ENCODE data around the gene SAP30BP. TPM values are rescaled to one million over a fixed set of nuclear protein-coding genes. Genes with fewer than 3 reads are reported as not detected.
A peak's percentile ranks its signal among the peaks of the same experiment; 100 is the strongest.

SAP30BP gene
- total and polyA plus RNA-seq, 2 of the 13 experiments (the other 11 are each of a cell fraction or from before 2014, with no cell fraction given): 67.7 to 99.4 TPM

- no peak; the same call in 1 of the 2 replicates for TF ChIP-seq ZNF12 (CRISPR knock-in tag; IDR thresholded peaks at IDR 0.05)
- TF ChIP-seq, protein P1, sequence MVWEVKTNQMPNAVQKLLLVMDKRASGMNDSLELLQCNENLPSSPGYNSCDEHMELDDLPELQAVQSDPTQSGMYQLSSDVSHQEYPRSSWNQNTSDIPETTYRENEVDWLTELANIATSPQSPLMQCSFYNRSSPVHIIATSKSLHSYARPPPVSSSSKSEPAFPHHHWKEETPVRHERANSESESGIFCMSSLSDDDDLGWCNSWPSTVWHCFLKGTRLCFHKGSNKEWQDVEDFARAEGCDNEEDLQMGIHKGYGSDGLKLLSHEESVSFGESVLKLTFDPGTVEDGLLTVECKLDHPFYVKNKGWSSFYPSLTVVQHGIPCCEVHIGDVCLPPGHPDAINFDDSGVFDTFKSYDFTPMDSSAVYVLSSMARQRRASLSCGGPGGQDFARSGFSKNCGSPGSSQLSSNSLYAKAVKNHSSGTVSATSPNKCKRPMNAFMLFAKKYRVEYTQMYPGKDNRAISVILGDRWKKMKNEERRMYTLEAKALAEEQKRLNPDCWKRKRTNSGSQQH (CRISPR knock-in tag; IDR thresholded peaks at IDR 0.05; ENCODE audit: low read depth): peak; percentile 77; the same call in 1 of the 2 replicates
- no peak; the same call in 1 of the 2 replicates for TF ChIP-seq ZNF333 (CRISPR knock-in tag; IDR thresholded peaks at IDR 0.05; ENCODE audit: borderline replicate concordance)
- TF ChIP-seq KAT7 (CRISPR knock-in tag; IDR thresholded peaks at IDR 0.05; ENCODE audit: borderline replicate concordance): no peak; the same call in 1 of the 2 replicates
- peak; percentile 86 for TF ChIP-seq ZBTB7B (CRISPR knock-in tag; IDR thresholded peaks at IDR 0.05)
- TF ChIP-seq ZNF558 (CRISPR knock-in tag; IDR thresholded peaks at IDR 0.05; ENCODE audit: borderline replicate concordance): no peak; the same call in 1 of the 2 replicates
- peak; percentile 63 for TF ChIP-seq IKZF5 (CRISPR knock-in tag; IDR thresholded peaks at IDR 0.05)
- no peak for TF ChIP-seq ZNF768 (CRISPR knock-in tag; IDR thresholded peaks at IDR 0.05)
- 0 out of 2 replicates have a peak, but pooled peaks have one; percentile 22 for TF ChIP-seq SNAI1 (CRISPR knock-in tag; IDR thresholded peaks at IDR 0.05; ENCODE audit: borderline replicate concordance)
- TF ChIP-seq ZFYVE20 (CRISPR knock-in tag; IDR thresholded peaks at IDR 0.05; ENCODE audit: borderline replicate concordance, low read depth): no peak
- TF ChIP-seq ZNF672 (CRISPR knock-in tag; IDR thresholded peaks at IDR 0.05): 0 out of 2 replicates have a peak, but pooled peaks have one; percentile 63
- no peak for TF ChIP-seq HMG20B (CRISPR knock-in tag; conservative IDR thresholded peaks at IDR 0.05)
- peak; percentile 94 for TF ChIP-seq IKZF4 (CRISPR knock-in tag; IDR thresholded peaks at IDR 0.05; ENCODE audit: borderline replicate concordance, low read depth, not compliant biosample characterization)
- no peak for TF ChIP-seq ZFP1 (CRISPR knock-in tag; IDR thresholded peaks at IDR 0.05)
- no peak; the same call in none of the 2 replicates for TF ChIP-seq CBX5 (CRISPR knock-in tag; IDR thresholded peaks at IDR 0.05; ENCODE audit: borderline replicate concordance)
- TF ChIP-seq ZNF274 (CRISPR knock-in tag; IDR thresholded peaks at IDR 0.05): peak; percentile 91
- no peak for TF ChIP-seq ZNF17 (CRISPR knock-in tag; IDR thresholded peaks at IDR 0.05)
- 0 out of 2 replicates have a peak, but pooled peaks have one; percentile 54 for TF ChIP-seq ZNF292 (CRISPR knock-in tag; IDR thresholded peaks at IDR 0.05; ENCODE audit: borderline replicate concordance, low read depth)
- TF ChIP-seq RXRB (CRISPR knock-in tag; IDR thresholded peaks at IDR 0.05; ENCODE audit: borderline replicate concordance): peak; percentile 73
- no peak for TF ChIP-seq ZNF142 (CRISPR knock-in tag; IDR thresholded peaks at IDR 0.05)
These were observed 87.5 kb downstream of the SAP30BP start (continued) for GRCh38 chr17:75754378-75755204.
